Measurements from ENCODE around the gene LTN1. TPM values are rescaled to one million over a fixed set of nuclear protein-coding genes. Genes with fewer than 3 reads are reported as not detected.
"Not testable (repeated sequence)": the region's sequence is repeated elsewhere in the genome, so short reads cannot be mapped to it uniquely, and the experiment has no call there.

The LTN1 gene
- total RNA-seq, 1 experiment from 2014 or later, result 18.7 TPM

GRCh38 chr21:29022166-29022565, 29.5 kb upstream of the LTN1 start:
- Histone ChIP-seq H4K20me1 (ENCODE audit: insufficient read depth) (no peaks in the 10 kb centered on the region), H3F3A (ENCODE audit: insufficient read depth, low read depth) (peaks cover 22% of the 10 kb centered on the region), H3K4me1 (replicated peaks; ENCODE audit: insufficient read depth) (peaks cover 16% of the 10 kb centered on the region), H2AFZ (no peak overlapping the region), H3K4me3 (no peak overlapping the region), H3K4me2 (no peak overlapping the region), H3K27me3 (ENCODE audit: insufficient read depth, low read depth) (no peaks in the 10 kb centered on the region), H3K36me3 (ENCODE audit: low read depth) (no peaks in the 10 kb centered on the region), H3K9me2 (ENCODE audit: insufficient read depth) (no peaks in the 10 kb centered on the region), H3K9me3 (ENCODE audit: insufficient read depth, low read depth) (no peaks in the 10 kb centered on the region), H3K79me2 (ENCODE audit: low read depth) (peaks cover 45% of the 10 kb centered on the region), H3K27ac (no peak overlapping the region)
- POLR2A ChIA-PET (ENCODE audit: unreplicated experiment), result interaction anchor here (0.7 to 1.1 kb wide), 2 partner anchors 29 to 1226 kb away, joined by 8 to 9 read pairs; no protein-coding TSS in a partner anchor
- intact Hi-C loops (cut with micrococcal nuclease; ENCODE audit: unreplicated experiment), result no loop called here
- no TSS peak for BruUV-seq (replicated peaks)
- DNase-seq, result no peak
- CTCF ChIA-PET, result no interaction called here
- TF ChIP-seq CTCF (conservative IDR thresholded peaks at IDR 0.05) (no peak), EZH2 (IDR thresholded peaks at IDR 0.05; ENCODE audit: low read depth) (no peak)

GRCh38 chr21:29018540-29018939, 25.9 kb upstream of the LTN1 start:
- no peak for DNase-seq
- POLR2A ChIA-PET (ENCODE audit: unreplicated experiment), result interaction anchor here (0.6 kb wide), 2 partner anchors 16 to 85 kb away, joined by 7 to 12 read pairs; no protein-coding TSS in a partner anchor
- TF ChIP-seq EZH2 (IDR thresholded peaks at IDR 0.05; ENCODE audit: low read depth) (no peak), CTCF (conservative IDR thresholded peaks at IDR 0.05) (no peak)
- Histone ChIP-seq H3K36me3 (ENCODE audit: low read depth) (no peaks in the 10 kb centered on the region), H3K9me2 (ENCODE audit: insufficient read depth) (no peaks in the 10 kb centered on the region), H3K4me3 (peak overlapping the region; percentile 91), H3K79me2 (ENCODE audit: low read depth) (peaks cover 24% of the 10 kb centered on the region), H3K9me3 (ENCODE audit: insufficient read depth, low read depth) (no peaks in the 10 kb centered on the region), H3K27me3 (ENCODE audit: insufficient read depth, low read depth) (no peaks in the 10 kb centered on the region), H3K4me2 (peak overlapping the region; percentile 82), H4K20me1 (ENCODE audit: insufficient read depth) (no peaks in the 10 kb centered on the region), H3K4me1 (replicated peaks; ENCODE audit: insufficient read depth) (peaks cover 10% of the 10 kb centered on the region; the same call in 1 of the 2 replicates), H2AFZ (peak overlapping the region; percentile 95), H3F3A (ENCODE audit: insufficient read depth, low read depth) (peaks cover 4% of the 10 kb centered on the region), H3K27ac (no peak overlapping the region)
- intact Hi-C loops (cut with micrococcal nuclease; ENCODE audit: unreplicated experiment), result no loop called here
- no TSS peak for BruUV-seq (replicated peaks)
- CTCF ChIA-PET, result no interaction called here

GRCh38 chr21:29017639-29018237, 25.1 kb upstream of the LTN1 start:
- intact Hi-C loops (cut with micrococcal nuclease; ENCODE audit: unreplicated experiment), result no loop called here
- Histone ChIP-seq H3K4me1 (replicated peaks; ENCODE audit: insufficient read depth) (peaks cover 10% of the 10 kb centered on the region; the same call in 1 of the 2 replicates), H3K27me3 (ENCODE audit: insufficient read depth, low read depth) (no peaks in the 10 kb centered on the region), H3K9me3 (ENCODE audit: insufficient read depth, low read depth) (no peaks in the 10 kb centered on the region), H3K36me3 (ENCODE audit: low read depth) (no peaks in the 10 kb centered on the region), H3K79me2 (ENCODE audit: low read depth) (peaks cover 24% of the 10 kb centered on the region), H3K27ac (no peak overlapping the region), H3K4me2 (peak overlapping the region; percentile 82), H3K4me3 (peak overlapping the region; percentile 91; the same call in 1 of the 2 replicates), H3F3A (ENCODE audit: insufficient read depth, low read depth) (no peaks in the 10 kb centered on the region), H4K20me1 (ENCODE audit: insufficient read depth) (no peaks in the 10 kb centered on the region), H2AFZ (no peak overlapping the region), H3K9me2 (ENCODE audit: insufficient read depth) (no peaks in the 10 kb centered on the region)
- TF ChIP-seq CTCF (conservative IDR thresholded peaks at IDR 0.05), result no peak
- TF ChIP-seq EZH2 (IDR thresholded peaks at IDR 0.05; ENCODE audit: low read depth), result no peak
- BruUV-seq (replicated peaks), result no TSS peak
- ChIA-PET CTCF (interaction anchor here (0.7 kb wide), 1 partner anchor 184 kb away, joined by 3 read pairs; no protein-coding TSS in a partner anchor), POLR2A (ENCODE audit: unreplicated experiment) (no interaction called here)
- no peak for DNase-seq

- CTCF ChIA-PET, H3K4me2 ChIP-seq: not testable (repeated sequence)
Observed at GRCh38 chr21:29011236-29011635, 18.6 kb upstream of the LTN1 start.

More at GRCh38 chr21:29011236-29011635, 18.6 kb upstream of the LTN1 start:
- H3K36me3 ChIP-seq (ENCODE audit: low read depth); H3K4me1 ChIP-seq (replicated peaks; ENCODE audit: insufficient read depth); intact Hi-C loops (cut with micrococcal nuclease; ENCODE audit: unreplicated experiment); H2AFZ ChIP-seq; H3K27me3 ChIP-seq (ENCODE audit: insufficient read depth, low read depth); H3K79me2 ChIP-seq (ENCODE audit: low read depth); H4K20me1 ChIP-seq (ENCODE audit: insufficient read depth); BruUV-seq (replicated peaks); H3F3A ChIP-seq (ENCODE audit: insufficient read depth, low read depth); H3K9me3 ChIP-seq (ENCODE audit: insufficient read depth, low read depth); H3K4me3 ChIP-seq; H3K9me2 ChIP-seq (ENCODE audit: insufficient read depth); POLR2A ChIA-PET (ENCODE audit: unreplicated experiment); H3K27ac ChIP-seq; DNase-seq: not testable (repeated sequence)

All from PC-9 (cell line).